Colon (tissue), 2 donors: Measurements from ENCODE around the gene ZCCHC10.
A peak's percentile ranks its signal among the peaks of the same experiment; 100 is the strongest.
"Not testable (repeated sequence)": the region's sequence is repeated elsewhere in the genome, so short reads cannot be mapped to it uniquely, and the experiment has no call there.

Source experiments
- FAIRE-seq: peaks from 2 replicates; lab custom pipeline; 2012; peaks lifted over from hg19 to GRCh38; lab: Jason Lieb, UNC
- donor health status: control.
- donor health status: control.

ZCCHC10 gene

GRCh38 chr5:133041910-133042309, 15.6 kb upstream of the ZCCHC10 start:
- FAIRE-seq, result no peak

- FAIRE-seq, result no peak
These were observed 14.9 kb upstream of the ZCCHC10 start for GRCh38 chr5:133041157-133041784.

- FAIRE-seq, result not testable (repeated sequence)
These were observed 10.3 kb upstream of the ZCCHC10 start for GRCh38 chr5:133036677-133037076.

GRCh38 chr5:133035224-133035623, 8.9 kb upstream of the ZCCHC10 start:
- FAIRE-seq, result no peak

GRCh38 chr5:133034064-133034463, 7.7 kb upstream of the ZCCHC10 start:
- FAIRE-seq, result no peak

GRCh38 chr5:133032852-133033742, 6.7 kb upstream of the ZCCHC10 start:
- no peak for FAIRE-seq

GRCh38 chr5:133030343-133031005, 4.1 kb upstream of the ZCCHC10 start:
- FAIRE-seq, result no peak

- FAIRE-seq, result no peak
These were observed 3.1 kb upstream of the ZCCHC10 start for GRCh38 chr5:133029416-133029815.

- FAIRE-seq, result no peak
These were observed 360 bp upstream of the ZCCHC10 start for GRCh38 chr5:133026664-133027153.

GRCh38 chr5:133019471-133019870, 6.9 kb downstream of the ZCCHC10 start:
- not testable (repeated sequence) for FAIRE-seq

GRCh38 chr5:133017964-133018363, 8.4 kb downstream of the ZCCHC10 start:
- no peak for FAIRE-seq

GRCh38 chr5:133015466-133015865, 10.9 kb downstream of the ZCCHC10 start:
- FAIRE-seq, result no peak

- not testable (repeated sequence) for FAIRE-seq
These were observed 17.9 kb downstream of the ZCCHC10 start for GRCh38 chr5:133008455-133008854.

- FAIRE-seq, result peak; percentile 64
These were observed 19.7 kb downstream of the ZCCHC10 start for GRCh38 chr5:133006653-133007052.

- no peak for FAIRE-seq
These were observed 27.1 kb downstream of the ZCCHC10 start for GRCh38 chr5:132999246-132999645.

GRCh38 chr5:132998556-132998955, 27.8 kb downstream of the ZCCHC10 start:
- no peak for FAIRE-seq

- no peak for FAIRE-seq
These were observed 30.0 kb downstream of the ZCCHC10 start for GRCh38 chr5:132996307-132996706.

- FAIRE-seq, result no peak
These were observed 38.6 kb downstream of the ZCCHC10 start for GRCh38 chr5:132987531-132988408.

- FAIRE-seq, result not testable (repeated sequence)
These were observed 43.4 kb downstream of the ZCCHC10 start for GRCh38 chr5:132982971-132983370.

GRCh38 chr5:132981288-132981687, 45.1 kb downstream of the ZCCHC10 start:
- no peak for FAIRE-seq

- FAIRE-seq, result no peak
These were observed 46.4 kb downstream of the ZCCHC10 start for GRCh38 chr5:132979976-132980375.
